Measurements from ENCODE around the gene GPA33.
A peak's percentile ranks its signal among the peaks of the same experiment; 100 is the strongest.

The GPA33 gene

DNA sequence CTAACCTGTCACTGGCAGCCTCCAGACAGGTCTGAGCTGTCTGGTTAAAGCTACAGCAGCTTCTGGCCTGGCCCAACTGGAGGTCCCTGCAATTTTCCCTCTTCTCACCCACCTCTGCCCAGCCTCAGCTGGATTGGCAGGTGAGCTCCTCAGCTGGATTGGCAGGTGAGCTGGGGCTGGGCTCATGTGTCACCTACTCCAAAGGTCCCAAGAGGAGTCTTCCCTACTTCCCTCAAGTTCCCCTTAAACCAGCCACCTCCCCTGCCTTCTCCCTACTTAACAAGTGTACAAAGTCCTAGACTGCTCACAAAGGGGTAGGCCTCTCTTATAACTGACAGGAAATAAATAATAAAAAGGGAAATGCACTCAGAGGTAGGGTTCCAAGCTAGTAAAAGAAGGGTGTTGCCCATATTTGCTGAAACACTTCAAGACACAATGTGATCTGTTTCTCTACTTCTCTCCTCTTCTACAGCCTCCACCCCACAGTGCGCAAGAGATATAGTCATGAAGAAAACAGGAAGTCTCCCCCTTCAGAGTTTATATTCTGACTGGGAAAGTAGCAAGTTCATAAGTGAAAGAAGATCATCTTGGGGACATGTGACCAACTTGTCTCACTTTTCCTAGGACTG lies at the start of gene GPA33:
Gene GPA33 (minus strand): TSS at position 64 of the 629 bp plus-strand sequence. CDS start 90 bp downstream, outside the sequence.
- Mint-ChIP-seq H3K36me3 (ENCODE audit: low read depth) (peaks cover 6% of the 10 kb centered on the region), H3K4me1 (ENCODE audit: low read depth) (peaks cover 17% of the 10 kb centered on the region), H3K27me3 (ENCODE audit: low read depth) (no peaks in the 10 kb centered on the region), H3K4me3 (peak within 1 kb of the TSS; percentile 60), H3K9me3 (no peaks in the 10 kb centered on the region), H3K27ac (peak within 1 kb of the TSS; percentile 96)

GRCh38 chr1:167138703-167139102 lies 48.5 kb upstream of the GPA33 start:
- Mint-ChIP-seq H3K4me1 (ENCODE audit: low read depth) (no peaks in the 10 kb centered on the region), H3K4me3 (no peak overlapping the region), H3K27ac (no peak overlapping the region), H3K36me3 (ENCODE audit: low read depth) (no peaks in the 10 kb centered on the region), H3K9me3 (no peaks in the 10 kb centered on the region), H3K27me3 (ENCODE audit: low read depth) (peaks cover 63% of the 10 kb centered on the region)

GRCh38 chr1:167137793-167138510 lies 47.8 kb upstream of the GPA33 start:
- Mint-ChIP-seq H3K27ac (no peak overlapping the region), H3K9me3 (no peaks in the 10 kb centered on the region), H3K36me3 (ENCODE audit: low read depth) (no peaks in the 10 kb centered on the region), H3K27me3 (ENCODE audit: low read depth) (peaks cover 62% of the 10 kb centered on the region), H3K4me3 (no peak overlapping the region), H3K4me1 (ENCODE audit: low read depth) (no peaks in the 10 kb centered on the region)

- H3K9me3 Mint-ChIP-seq = no peaks in the 10 kb centered on the region
- no peaks in the 10 kb centered on the region for H3K4me1 Mint-ChIP-seq (ENCODE audit: low read depth)
- peaks cover 62% of the 10 kb centered on the region for H3K27me3 Mint-ChIP-seq (ENCODE audit: low read depth)
- no peaks in the 10 kb centered on the region for H3K36me3 Mint-ChIP-seq (ENCODE audit: low read depth)
- H3K27ac Mint-ChIP-seq = no peak overlapping the region
- no peak overlapping the region for H3K4me3 Mint-ChIP-seq
These were observed 47.2 kb upstream of the GPA33 start for GRCh38 chr1:167137332-167137781.

DNA sequence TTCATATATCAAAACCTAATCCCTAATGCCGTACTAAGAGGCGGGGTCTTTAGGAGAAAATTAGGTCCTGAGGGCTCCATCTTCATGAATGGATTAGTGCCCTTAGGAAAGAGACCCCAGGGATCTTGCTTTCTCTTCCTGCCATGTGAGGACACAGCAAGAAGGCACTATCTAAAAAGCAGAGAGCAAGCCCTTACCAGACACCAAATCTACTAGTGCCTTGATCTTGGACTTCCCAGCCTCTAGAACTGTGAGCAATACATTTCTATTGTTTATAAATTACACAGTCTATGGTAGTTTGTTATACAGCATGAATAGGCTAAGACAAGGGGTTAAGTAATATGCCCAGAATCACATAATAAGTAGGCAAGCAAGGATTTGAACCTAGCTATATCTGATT lies 46.6 kb upstream of the GPA33 start:
- Mint-ChIP-seq H3K4me3 (no peak overlapping the region), H3K36me3 (ENCODE audit: low read depth) (no peaks in the 10 kb centered on the region), H3K4me1 (ENCODE audit: low read depth) (no peaks in the 10 kb centered on the region), H3K27me3 (ENCODE audit: low read depth) (peaks cover 66% of the 10 kb centered on the region), H3K9me3 (no peaks in the 10 kb centered on the region), H3K27ac (no peak overlapping the region)

GRCh38 chr1:167136191-167136614 lies 46.0 kb upstream of the GPA33 start:
- Mint-ChIP-seq H3K27me3 (ENCODE audit: low read depth) (peaks cover 65% of the 10 kb centered on the region), H3K4me3 (no peak overlapping the region), H3K36me3 (ENCODE audit: low read depth) (no peaks in the 10 kb centered on the region), H3K27ac (no peak overlapping the region), H3K9me3 (no peaks in the 10 kb centered on the region), H3K4me1 (ENCODE audit: low read depth) (no peaks in the 10 kb centered on the region)

DNA sequence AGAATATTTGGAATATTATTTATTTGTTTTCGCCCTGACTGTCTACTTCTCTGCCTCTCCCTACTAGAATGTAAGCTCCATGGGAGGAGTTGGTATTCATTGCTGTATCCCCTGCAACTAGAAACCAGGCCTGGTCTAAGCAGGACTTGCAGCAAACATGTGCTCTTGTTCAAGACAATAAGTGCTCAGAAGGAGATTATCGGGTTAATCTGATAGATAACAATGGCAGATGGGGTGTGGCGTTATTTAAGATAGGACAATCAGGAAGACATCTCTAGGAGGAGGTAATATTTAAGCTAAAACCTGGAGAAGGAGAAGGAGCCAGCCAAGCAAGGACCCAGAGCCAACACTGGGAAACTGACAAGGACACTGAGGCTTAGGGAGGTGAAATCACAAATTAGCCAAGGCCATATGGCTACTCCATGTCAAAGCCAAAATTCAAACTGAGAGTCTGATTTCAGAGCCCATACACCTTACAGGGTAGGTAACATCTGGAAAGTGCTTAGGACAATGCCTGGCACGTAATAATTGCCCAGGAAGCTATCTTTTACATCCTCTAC lies 45.2 kb upstream of the GPA33 start:
- H3K4me1 Mint-ChIP-seq (ENCODE audit: low read depth) = no peaks in the 10 kb centered on the region
- peaks cover 59% of the 10 kb centered on the region for H3K27me3 Mint-ChIP-seq (ENCODE audit: low read depth)
- H3K4me3 Mint-ChIP-seq = no peak overlapping the region
- no peaks in the 10 kb centered on the region for H3K36me3 Mint-ChIP-seq (ENCODE audit: low read depth)
- no peak overlapping the region for H3K27ac Mint-ChIP-seq
- no peaks in the 10 kb centered on the region for H3K9me3 Mint-ChIP-seq

DNA sequence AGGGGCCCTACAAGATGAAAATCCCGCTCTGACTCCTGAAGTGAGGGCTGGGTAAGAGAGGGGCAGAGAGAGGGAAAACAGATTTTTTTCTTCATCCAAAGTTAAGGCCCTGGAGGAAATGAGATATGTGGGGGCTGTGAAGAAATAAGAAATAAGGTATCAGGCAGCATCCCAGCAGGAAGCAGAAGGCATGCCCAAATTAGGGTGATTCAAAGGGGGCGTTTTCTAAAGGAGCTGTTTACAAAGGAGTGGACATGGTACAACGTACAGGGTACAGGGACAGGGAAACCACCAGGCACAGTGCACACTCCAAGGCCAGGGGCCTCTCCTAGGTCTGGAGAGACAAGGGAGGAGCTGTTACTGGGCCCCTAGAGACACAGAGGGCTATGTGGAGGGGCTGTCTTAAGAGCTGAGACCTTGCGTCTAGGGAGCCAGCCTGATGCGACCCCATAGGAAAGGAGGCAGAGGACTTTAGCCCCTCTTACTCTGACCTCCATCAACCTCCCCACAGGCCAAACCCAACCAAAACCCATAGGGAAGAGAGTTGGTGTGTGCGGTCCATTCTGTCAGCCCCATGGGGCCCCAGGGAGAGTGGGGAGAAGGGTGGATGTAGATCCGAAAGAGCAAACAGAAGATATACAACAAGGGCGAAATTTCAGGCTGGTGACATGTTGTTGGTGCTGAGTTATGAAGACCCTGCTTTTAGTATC lies 42.3 kb upstream of the GPA33 start:
- H3K27ac Mint-ChIP-seq = no peak overlapping the region
- H3K4me1 Mint-ChIP-seq (ENCODE audit: low read depth) = no peaks in the 10 kb centered on the region
- H3K9me3 Mint-ChIP-seq = no peaks in the 10 kb centered on the region
- no peak overlapping the region for H3K4me3 Mint-ChIP-seq
- H3K36me3 Mint-ChIP-seq (ENCODE audit: low read depth) = no peaks in the 10 kb centered on the region
- peaks cover 55% of the 10 kb centered on the region for H3K27me3 Mint-ChIP-seq (ENCODE audit: low read depth)

DNA sequence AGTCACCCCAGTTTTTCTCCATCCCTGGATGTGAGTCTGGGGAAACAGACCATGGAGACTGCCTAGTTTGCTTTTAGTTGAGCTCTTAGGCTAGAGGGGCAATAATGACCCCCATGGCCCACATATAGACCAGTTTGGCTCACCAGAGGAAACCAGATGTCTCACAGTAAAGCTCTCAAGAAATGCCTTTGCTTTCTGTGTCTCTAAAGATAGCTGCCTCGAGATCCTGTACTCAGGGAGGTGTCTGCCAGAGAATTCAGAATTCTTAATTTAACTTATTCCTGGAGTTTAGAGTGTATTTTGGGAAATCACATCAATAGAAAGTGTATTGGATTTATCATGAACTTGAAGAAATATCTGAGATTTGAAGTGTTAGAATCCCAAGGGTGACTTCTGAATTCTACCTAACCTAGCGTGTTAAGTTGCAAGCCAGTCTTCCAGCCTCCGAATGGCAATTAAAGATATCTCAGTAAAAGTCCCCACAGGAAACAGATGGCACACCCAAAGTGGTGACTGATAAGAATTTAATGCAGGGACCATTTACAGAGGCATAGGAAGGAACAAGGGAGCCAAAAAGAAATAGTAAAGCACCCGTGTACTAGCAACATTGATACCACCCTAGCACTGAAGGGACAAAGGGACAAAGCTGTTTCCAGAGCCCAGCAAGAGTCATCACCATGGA lies 40.8 kb upstream of the GPA33 start:
- H3K27me3 Mint-ChIP-seq (ENCODE audit: low read depth) = peaks cover 51% of the 10 kb centered on the region
- H3K9me3 Mint-ChIP-seq = no peaks in the 10 kb centered on the region
- no peaks in the 10 kb centered on the region for H3K4me1 Mint-ChIP-seq (ENCODE audit: low read depth)
- no peak overlapping the region for H3K27ac Mint-ChIP-seq
- H3K36me3 Mint-ChIP-seq (ENCODE audit: low read depth) = no peaks in the 10 kb centered on the region
- no peak overlapping the region for H3K4me3 Mint-ChIP-seq

- no peak overlapping the region for H3K27ac Mint-ChIP-seq
- H3K27me3 Mint-ChIP-seq (ENCODE audit: low read depth) = peaks cover 29% of the 10 kb centered on the region
These were observed 38.4 kb upstream of the GPA33 start for GRCh38 chr1:167128261-167129227.

DNA sequence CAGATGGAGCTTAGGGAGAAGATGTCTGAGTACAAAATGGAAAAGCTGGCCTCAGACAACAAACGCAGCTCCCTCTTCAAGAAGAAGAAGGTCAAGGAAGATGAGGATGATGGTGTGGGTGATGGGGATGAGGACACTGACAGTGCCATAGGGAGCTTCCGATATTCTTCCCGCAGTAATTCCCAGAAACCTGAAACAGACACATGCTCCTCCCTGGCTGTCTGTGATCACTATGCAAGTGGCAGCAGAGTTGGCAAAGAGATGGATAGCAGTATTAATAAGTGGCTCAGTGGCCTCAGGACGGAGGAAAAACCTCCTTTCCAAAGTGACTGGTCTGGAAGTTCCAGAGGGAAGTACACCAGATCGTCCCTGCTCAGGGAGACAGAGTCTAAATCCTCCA lies 37.5 kb upstream of the GPA33 start:
- H3K9me3 Mint-ChIP-seq = no peaks in the 10 kb centered on the region
- no peaks in the 10 kb centered on the region for H3K36me3 Mint-ChIP-seq (ENCODE audit: low read depth)
- no peak overlapping the region for H3K4me3 Mint-ChIP-seq
- H3K27me3 Mint-ChIP-seq (ENCODE audit: low read depth) = peaks cover 29% of the 10 kb centered on the region
- H3K27ac Mint-ChIP-seq = no peak overlapping the region
- H3K4me1 Mint-ChIP-seq (ENCODE audit: low read depth) = no peaks in the 10 kb centered on the region

More at GRCh38 chr1:167128261-167129227, 38.4 kb upstream of the GPA33 start:
- H3K9me3 Mint-ChIP-seq = no peaks in the 10 kb centered on the region
- H3K36me3 Mint-ChIP-seq (ENCODE audit: low read depth) = no peaks in the 10 kb centered on the region
- H3K4me3 Mint-ChIP-seq = no peak overlapping the region
- H3K4me1 Mint-ChIP-seq (ENCODE audit: low read depth) = no peaks in the 10 kb centered on the region

GRCh38 chr1:167127236-167127635 lies 37.1 kb upstream of the GPA33 start:
- H3K4me1 Mint-ChIP-seq (ENCODE audit: low read depth) = no peaks in the 10 kb centered on the region
- no peaks in the 10 kb centered on the region for H3K36me3 Mint-ChIP-seq (ENCODE audit: low read depth)
- H3K27me3 Mint-ChIP-seq (ENCODE audit: low read depth) = peaks cover 28% of the 10 kb centered on the region
- H3K9me3 Mint-ChIP-seq = no peaks in the 10 kb centered on the region
- H3K27ac Mint-ChIP-seq = peak overlapping the region; percentile 37
- no peak overlapping the region for H3K4me3 Mint-ChIP-seq

DNA sequence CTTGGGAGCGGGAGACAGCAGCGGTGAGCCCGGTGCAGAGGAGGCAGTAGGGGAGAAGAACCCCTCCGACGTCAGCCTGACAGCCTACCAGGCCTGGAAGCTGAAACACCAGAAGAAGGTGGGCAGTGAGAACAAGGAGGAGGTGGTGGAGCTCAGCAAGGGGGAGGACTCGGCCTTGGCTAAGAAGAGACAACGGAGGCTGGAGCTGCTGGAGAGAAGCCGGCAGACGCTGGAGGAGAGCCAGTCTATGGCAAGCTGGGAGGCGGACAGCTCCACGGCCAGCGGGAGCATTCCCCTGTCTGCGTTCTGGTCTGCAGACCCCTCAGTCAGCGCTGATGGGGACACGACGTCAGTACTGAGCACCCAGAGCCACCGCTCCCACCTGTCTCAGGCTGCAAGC lies 36.6 kb upstream of the GPA33 start:
- Mint-ChIP-seq H3K36me3 (ENCODE audit: low read depth) (no peaks in the 10 kb centered on the region), H3K27ac (no peak overlapping the region), H3K27me3 (ENCODE audit: low read depth) (peaks cover 25% of the 10 kb centered on the region), H3K4me3 (no peak overlapping the region), H3K9me3 (no peaks in the 10 kb centered on the region), H3K4me1 (ENCODE audit: low read depth) (peaks cover 1% of the 10 kb centered on the region)

Data from T-helper 1 cell treated with Interleukin-12 subunit alpha and Interleukin-12 subunit beta and Interleukin-4 antibody, amounts not matched to agents 30 μg/mL and 1 μg/mL, for 36 hours (primary cell).